Type B pancreatic cell (in vitro differentiated cells): Measurements from ENCODE around the gene F13A1. TPM values are rescaled to one million over a fixed set of nuclear protein-coding genes. Genes with fewer than 3 reads are reported as not detected.

Experiments used
- DNase-seq: peaks from one replicate; pipeline ENCODE4 v3.0.0; 2021; ENCODE audit warnings: mixed read lengths; ENCODE audit not compliant: unreplicated experiment; ENCODE audit errors: extremely low spot score
- H3K27ac Mint-ChIP-seq: 2 replicates; pipeline ENCODE4 v1.8.0; 2021; ENCODE audit warnings: mild to moderate bottlenecking, mixed read lengths
- H3K27me3 Mint-ChIP-seq: 2 replicates; pipeline ENCODE4 v1.8.0; 2021; ENCODE audit warnings: mixed read lengths
- H3K36me3 Mint-ChIP-seq: 2 replicates; pipeline ENCODE4 v1.8.0; 2021; ENCODE audit warnings: mixed read lengths
- H3K4me1 Mint-ChIP-seq: one replicate; pipeline ENCODE4 v1.8.0; 2021; ENCODE audit warnings: mixed read lengths; ENCODE audit not compliant: unreplicated experiment
- H3K4me3 Mint-ChIP-seq: 2 replicates; pipeline ENCODE4 v1.8.0; 2021; ENCODE audit warnings: mild to moderate bottlenecking, mixed read lengths
- H3K9me3 Mint-ChIP-seq: 2 replicates; pipeline ENCODE4 v1.8.0; 2021; ENCODE audit warnings: mixed read lengths
- CTCF ChIP-seq: fragments of 200-600 bp; sonication (generic); conservative IDR thresholded peaks from 2 replicates; pipeline ENCODE4 v1.5.0; 2021; ENCODE audit warnings: antibody characterized with exemption, mild to moderate bottlenecking
- total RNA-seq: library from RNA; stranded (reverse); gene quantifications from 2 replicates; pipeline ENCODE4 v1.2.1, GENCODE V29; 2021; ENCODE audit warnings: low replicate concordance

The F13A1 gene
- total RNA-seq, 1 donor from 2014 or later: 0.48 TPM

GRCh38 chr6:6331946-6332601 is 11.6 kb upstream of the F13A1 start:
- Mint-ChIP-seq H3K27me3 (peaks cover 11% of the 10 kb centered on the region), H3K4me3 (no peak overlapping the region), H3K27ac (no peak overlapping the region), H3K4me1 (peaks cover 8% of the 10 kb centered on the region), H3K9me3 (no peaks in the 10 kb centered on the region), H3K36me3 (no peaks in the 10 kb centered on the region)
- DNase-seq: no peak
- TF ChIP-seq CTCF: no peak

- DNase-seq: no peak
Measured at GRCh38 chr6:6331393-6331792, 10.9 kb upstream of the F13A1 start.

DNA sequence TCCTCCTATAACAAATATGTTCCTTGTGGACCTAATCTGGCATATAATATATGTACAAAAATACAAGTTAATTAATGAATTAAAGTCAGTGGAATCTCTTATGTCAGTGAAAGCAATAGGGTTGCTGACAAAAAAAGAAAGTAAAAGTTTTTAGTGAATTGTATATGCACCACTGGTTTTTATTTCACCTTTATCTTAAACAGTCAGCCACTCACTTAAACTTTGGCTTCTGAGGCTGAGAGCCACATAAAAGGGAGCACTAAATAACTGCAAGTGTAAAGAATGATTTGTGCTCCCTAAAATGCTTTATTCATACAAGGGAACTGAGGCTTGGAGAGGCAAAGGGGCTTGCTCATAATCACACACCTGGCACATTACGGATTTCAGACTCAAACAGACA is 9.9 kb upstream of the F13A1 start:
- Mint-ChIP-seq H3K27ac (no peak overlapping the region), H3K4me3 (no peak overlapping the region), H3K4me1 (peaks cover 8% of the 10 kb centered on the region), H3K36me3 (no peaks in the 10 kb centered on the region), H3K27me3 (peaks cover 21% of the 10 kb centered on the region), H3K9me3 (no peaks in the 10 kb centered on the region)
- DNase-seq: no peak
- no peak for TF ChIP-seq CTCF

More at GRCh38 chr6:6331393-6331792, 10.9 kb upstream of the F13A1 start:
- H3K27ac Mint-ChIP-seq: no peak overlapping the region
- TF ChIP-seq CTCF: no peak
- H3K27me3 Mint-ChIP-seq: peaks cover 12% of the 10 kb centered on the region
- H3K9me3 Mint-ChIP-seq: no peaks in the 10 kb centered on the region
- H3K36me3 Mint-ChIP-seq: no peaks in the 10 kb centered on the region
- H3K4me3 Mint-ChIP-seq: no peak overlapping the region
- H3K4me1 Mint-ChIP-seq: peaks cover 8% of the 10 kb centered on the region

DNA sequence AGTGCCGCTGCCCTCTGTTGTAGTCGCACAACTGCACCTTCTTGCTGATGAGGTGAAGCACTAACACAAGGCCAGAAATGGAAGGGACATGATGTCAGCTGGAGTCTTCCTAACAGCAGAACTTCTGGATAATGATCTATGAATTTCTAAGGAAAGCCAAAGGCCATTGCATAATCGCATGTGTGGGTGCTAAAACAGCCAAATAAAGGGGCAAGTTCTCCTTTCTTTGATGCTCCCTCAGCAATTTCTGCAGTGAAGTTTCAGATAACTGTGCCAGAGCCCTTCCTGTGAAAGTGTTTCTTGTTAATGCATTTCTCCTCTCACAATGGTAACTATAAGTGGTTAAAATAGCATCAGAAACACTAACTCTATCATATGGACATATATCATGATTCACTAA is 8.0 kb upstream of the F13A1 start:
- H3K4me3 Mint-ChIP-seq: no peak overlapping the region
- no peaks in the 10 kb centered on the region for H3K9me3 Mint-ChIP-seq
- peaks cover 30% of the 10 kb centered on the region for H3K27me3 Mint-ChIP-seq
- H3K4me1 Mint-ChIP-seq: peaks cover 8% of the 10 kb centered on the region
- no peaks in the 10 kb centered on the region for H3K36me3 Mint-ChIP-seq
- TF ChIP-seq CTCF: no peak
- DNase-seq: no peak
- no peak overlapping the region for H3K27ac Mint-ChIP-seq

- Mint-ChIP-seq H3K4me3 (no peak overlapping the region), H3K9me3 (no peaks in the 10 kb centered on the region), H3K4me1 (peaks cover 5% of the 10 kb centered on the region), H3K27me3 (peaks cover 79% of the 10 kb centered on the region), H3K36me3 (no peaks in the 10 kb centered on the region), H3K27ac (no peak overlapping the region)
- no peak for DNase-seq
- no peak for TF ChIP-seq CTCF
Measured at GRCh38 chr6:6323352-6323751, 2.9 kb upstream of the F13A1 start.
